Mesenchymal stem cell (in vitro differentiated cells and primary cell): ENCODE data around the gene KIAA0825.

Source experiments
- DNase-seq: peaks from one replicate; pipeline ENCODE4 v3.0.0-alpha.2; 2013
- H2AFZ ChIP-seq: one replicate; pipeline ENCODE4 v1.6.1; 2013; ENCODE audit warnings: low read depth, mild to moderate bottlenecking, control low read depth, inconsistent platforms, low read length, moderate library complexity
- H2AK5ac ChIP-seq: 2 replicates; pipeline ENCODE4 v1.6.1; 2013; ENCODE audit warnings: low read length, moderate library complexity, mild to moderate bottlenecking, inconsistent platforms; ENCODE audit not compliant: severe bottlenecking
- H2BK120ac ChIP-seq: one replicate; pipeline ENCODE4 v1.6.1; 2013; ENCODE audit warnings: low read depth, mild to moderate bottlenecking, inconsistent platforms, low read length, moderate library complexity
- H2BK12ac ChIP-seq, 2 experiments: one replicate each; pipeline ENCODE4 v1.6.1; 2013; ENCODE audit warnings: inconsistent platforms in 2 of 2, low read length in 2 of 2, mild to moderate bottlenecking in 2 of 2, moderate library complexity in 2 of 2, control low read depth in 1 of 2
- H2BK15ac ChIP-seq: one replicate; pipeline ENCODE4 v1.6.1; 2013; ENCODE audit warnings: mild to moderate bottlenecking, low read depth, inconsistent platforms; ENCODE audit not compliant: poor library complexity, severe bottlenecking
- H2BK5ac ChIP-seq: 2 replicates; pipeline ENCODE4 v1.6.1; 2013; ENCODE audit warnings: low read depth, mild to moderate bottlenecking, low read length, control low read depth, inconsistent platforms; ENCODE audit not compliant: poor library complexity, severe bottlenecking
- H3K14ac ChIP-seq, 2 experiments: one replicate each; pipeline ENCODE4 v1.6.1; 2013; ENCODE audit warnings: inconsistent platforms in 2 of 2, low read length in 2 of 2, control low read depth in 1 of 2, mild to moderate bottlenecking in 1 of 2, moderate library complexity in 1 of 2
- H3K18ac ChIP-seq, 2 experiments: one replicate each; pipeline ENCODE4 v1.6.1; 2013; ENCODE audit warnings: inconsistent platforms in 2 of 2, low read length in 2 of 2, control low read depth in 1 of 2, low read depth in 1 of 2, mild to moderate bottlenecking in 1 of 2
- H3K23ac ChIP-seq, 2 experiments: one replicate each; pipeline ENCODE4 v1.6.1; 2013; ENCODE audit warnings: inconsistent platforms in 2 of 2, low read length in 2 of 2, mild to moderate bottlenecking in 2 of 2, moderate library complexity in 2 of 2, control low read depth in 1 of 2
- H3K27ac ChIP-seq: 2 replicates; pipeline ENCODE4 v1.5.1; 2013; ENCODE audit warnings: mild to moderate bottlenecking, moderate library complexity, low read length, control low read depth, inconsistent platforms; ENCODE audit not compliant: poor library complexity, severe bottlenecking
- H3K27me3 ChIP-seq, 2 experiments: 2 replicates each; pipeline versions ENCODE4 v1.6.1 to v1.7.0; 2013; ENCODE audit warnings: low read length in 2 of 2, mild to moderate bottlenecking in 2 of 2, moderate library complexity in 2 of 2, control low read depth in 1 of 2, inconsistent platforms in 1 of 2; ENCODE audit not compliant: control insufficient read depth in 1 of 2, insufficient read depth in 1 of 2
- H3K36me3 ChIP-seq, 2 experiments: 2 replicates each; pipeline versions ENCODE4 v1.6.1 to v1.7.0; 2013; ENCODE audit warnings: low read length in 2 of 2, control low read depth in 1 of 2, inconsistent platforms in 1 of 2, low read depth in 1 of 2, mild to moderate bottlenecking in 1 of 2; ENCODE audit not compliant: insufficient read depth in 2 of 2, control insufficient read depth in 1 of 2
- H3K4ac ChIP-seq, 2 experiments: one replicate each; pipeline ENCODE4 v1.6.1; 2013; ENCODE audit warnings: inconsistent platforms in 2 of 2, low read length in 2 of 2, mild to moderate bottlenecking in 2 of 2, moderate library complexity in 2 of 2, control low read depth in 1 of 2, low read depth in 1 of 2
- H3K4me1 ChIP-seq: 2 replicates; pipeline ENCODE4 v1.6.1; 2013; ENCODE audit warnings: low read depth, low read length, control low read depth; ENCODE audit not compliant: control insufficient read depth, insufficient read depth
- H3K4me2 ChIP-seq: 2 replicates; pipeline ENCODE4 v1.6.1; 2013; ENCODE audit warnings: low read length, mild to moderate bottlenecking, inconsistent platforms; ENCODE audit not compliant: poor library complexity, severe bottlenecking
- H3K4me3 ChIP-seq, 2 experiments: 2 replicates each; pipeline versions ENCODE4 v1.5.1 to v1.7.0; 2013; ENCODE audit warnings: low read length in 2 of 2, mild to moderate bottlenecking in 2 of 2, control low read depth in 1 of 2, low read depth in 1 of 2; ENCODE audit not compliant: insufficient read depth in 1 of 2
- H3K79me1 ChIP-seq: replicated peaks from 2 replicates; pipeline ENCODE4 v1.6.1; 2013; ENCODE audit warnings: mild to moderate bottlenecking, control low read depth, low read length, inconsistent platforms; ENCODE audit not compliant: poor library complexity, severe bottlenecking
- H3K9ac ChIP-seq: 2 replicates; pipeline ENCODE4 v1.7.0; 2013; ENCODE audit warnings: mild to moderate bottlenecking, low read length, moderate library complexity
- H3K9me3 ChIP-seq: 2 replicates; pipeline ENCODE4 v1.7.0; 2013; ENCODE audit warnings: mild to moderate bottlenecking, low read length; ENCODE audit not compliant: control insufficient read depth
- H4K8ac ChIP-seq: one replicate; pipeline ENCODE4 v1.6.1; 2013; ENCODE audit warnings: inconsistent platforms, mild to moderate bottlenecking, low read length, moderate library complexity
- H4K91ac ChIP-seq: one replicate; pipeline ENCODE4 v1.6.1; 2013; ENCODE audit warnings: mild to moderate bottlenecking, low read length, inconsistent platforms
- WGBS: methylation state at CpG from one replicate; pipeline ENCODE4 v1.1.7; 2013; ENCODE audit warnings: mixed read lengths; 5-methylcytosine and 5-hydroxymethylcytosine counted together

The KIAA0825 gene

DNA sequence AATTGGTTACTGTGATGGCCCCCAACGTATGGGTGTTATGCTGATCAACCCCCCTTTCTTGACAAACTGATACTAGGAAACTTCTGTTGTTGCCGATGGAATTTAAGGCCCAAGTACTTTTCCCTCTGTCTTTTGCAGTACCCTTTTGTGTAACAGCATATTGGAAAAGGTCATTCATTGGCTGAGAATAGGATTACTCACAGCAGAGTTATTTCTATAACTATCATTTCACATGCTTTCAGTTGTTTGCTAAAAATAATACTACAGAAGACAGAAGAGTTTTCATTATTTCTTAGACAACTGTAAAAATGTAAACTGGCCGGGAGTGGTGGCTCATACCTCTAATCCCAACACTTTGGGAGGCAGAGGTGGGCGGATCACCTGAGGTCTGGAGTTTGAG, 329.5 kb downstream of the KIAA0825 start:
- 83% methylated on average over 3 of the region's 4 CpGs for WGBS
- no peak overlapping the region for H4K8ac ChIP-seq
- no peak overlapping the region for H2AFZ ChIP-seq
- H3K14ac ChIP-seq = no peak overlapping the region
- no peak for DNase-seq
- H3K4ac ChIP-seq = no peak overlapping the region
- H3K27me3 ChIP-seq = no peaks in the 10 kb centered on the region
- H2AK5ac ChIP-seq = no peak overlapping the region
- no peak overlapping the region for H2BK12ac ChIP-seq
- no peak overlapping the region for H2BK5ac ChIP-seq
- no peak overlapping the region for H3K4me3 ChIP-seq
- H3K4me2 ChIP-seq = no peak overlapping the region
- no peaks in the 10 kb centered on the region for H3K79me1 ChIP-seq
- H2BK120ac ChIP-seq = no peak overlapping the region
- H3K9ac ChIP-seq = peak overlapping the region; percentile 66
- H3K36me3 ChIP-seq = no peaks in the 10 kb centered on the region
- no peaks in the 10 kb centered on the region for H3K9me3 ChIP-seq
- no peak overlapping the region for H4K91ac ChIP-seq
- no peak overlapping the region for H3K18ac ChIP-seq
- no peak overlapping the region for H3K23ac ChIP-seq
- H3K4me1 ChIP-seq = peaks cover 2% of the 10 kb centered on the region
- H2BK15ac ChIP-seq = no peak overlapping the region
- no peak overlapping the region for H3K27ac ChIP-seq

DNA sequence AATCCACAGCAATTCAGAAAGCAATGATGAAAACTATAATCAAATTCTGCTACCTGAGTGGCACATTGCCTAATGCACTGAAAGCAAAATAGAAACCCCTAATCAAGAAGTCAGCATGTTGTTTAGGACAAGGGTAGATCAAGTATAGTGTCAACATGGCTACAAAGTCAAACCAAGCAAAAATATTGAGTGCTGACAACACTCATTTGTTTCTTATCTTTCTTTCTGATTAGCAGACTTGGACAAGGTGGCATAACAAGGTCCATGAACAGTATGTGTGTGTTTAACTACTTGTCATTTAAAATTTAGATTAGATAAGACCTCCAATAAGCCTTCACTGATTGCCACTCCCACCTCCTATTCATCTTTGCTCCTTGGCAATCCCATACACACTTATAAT, 332.4 kb downstream of the KIAA0825 start:
- Histone ChIP-seq H3K4me1 (peaks cover 2% of the 10 kb centered on the region), H2BK12ac (no peak overlapping the region), H2AFZ (no peak overlapping the region), H3K79me1 (no peaks in the 10 kb centered on the region), H3K9ac (no peak overlapping the region), H3K9me3 (no peaks in the 10 kb centered on the region), H3K18ac (no peak overlapping the region), H3K4me2 (no peak overlapping the region), H4K8ac (no peak overlapping the region), H3K36me3 (no peaks in the 10 kb centered on the region), H2BK5ac (peak overlapping the region; percentile 66), H3K14ac (no peak overlapping the region), H3K27me3 (no peaks in the 10 kb centered on the region), H3K4me3 (no peak overlapping the region), H2BK120ac (no peak overlapping the region), H3K23ac (no peak overlapping the region), H3K4ac (no peak overlapping the region), H2AK5ac (no peak overlapping the region), H4K91ac (no peak overlapping the region), H2BK15ac (no peak overlapping the region), H3K27ac (no peak overlapping the region)
- no peak for DNase-seq

DNA sequence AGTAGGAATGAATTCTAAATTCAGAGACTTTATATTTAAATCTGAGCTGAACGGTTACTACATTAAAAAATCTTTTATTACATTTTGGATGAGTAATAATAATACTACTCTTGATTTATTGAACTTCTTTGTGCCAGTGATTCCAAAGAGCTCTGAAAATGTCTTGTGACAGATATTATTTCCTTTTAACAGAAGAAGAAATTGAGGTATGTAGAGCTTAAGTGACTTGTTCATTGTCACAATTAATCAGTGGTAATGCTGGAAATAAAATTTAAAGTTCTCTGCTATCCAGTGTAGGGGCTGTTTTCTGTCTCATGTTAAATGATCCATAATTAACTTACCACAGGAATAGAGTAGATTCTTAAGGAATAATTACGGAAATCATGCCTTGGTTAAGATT, 335.3 kb downstream of the KIAA0825 start:
- Histone ChIP-seq H3K9ac (no peak overlapping the region), H3K14ac (no peak overlapping the region), H3K36me3 (no peaks in the 10 kb centered on the region), H3K4me1 (no peaks in the 10 kb centered on the region), H4K91ac (no peak overlapping the region), H2AK5ac (no peak overlapping the region), H2BK5ac (no peak overlapping the region), H3K23ac (no peak overlapping the region), H3K4me2 (no peak overlapping the region), H2BK120ac (no peak overlapping the region), H2BK12ac (no peak overlapping the region), H4K8ac (no peak overlapping the region), H3K18ac (no peak overlapping the region), H3K27me3 (no peaks in the 10 kb centered on the region), H3K4ac (no peak overlapping the region), H3K79me1 (no peaks in the 10 kb centered on the region), H2AFZ (no peak overlapping the region), H3K27ac (no peak overlapping the region), H3K4me3 (no peak overlapping the region), H3K9me3 (no peaks in the 10 kb centered on the region), H2BK15ac (no peak overlapping the region)
- no peak for DNase-seq
- no CpG with 5 or more reads among the region's 2 CpGs for WGBS

DNA sequence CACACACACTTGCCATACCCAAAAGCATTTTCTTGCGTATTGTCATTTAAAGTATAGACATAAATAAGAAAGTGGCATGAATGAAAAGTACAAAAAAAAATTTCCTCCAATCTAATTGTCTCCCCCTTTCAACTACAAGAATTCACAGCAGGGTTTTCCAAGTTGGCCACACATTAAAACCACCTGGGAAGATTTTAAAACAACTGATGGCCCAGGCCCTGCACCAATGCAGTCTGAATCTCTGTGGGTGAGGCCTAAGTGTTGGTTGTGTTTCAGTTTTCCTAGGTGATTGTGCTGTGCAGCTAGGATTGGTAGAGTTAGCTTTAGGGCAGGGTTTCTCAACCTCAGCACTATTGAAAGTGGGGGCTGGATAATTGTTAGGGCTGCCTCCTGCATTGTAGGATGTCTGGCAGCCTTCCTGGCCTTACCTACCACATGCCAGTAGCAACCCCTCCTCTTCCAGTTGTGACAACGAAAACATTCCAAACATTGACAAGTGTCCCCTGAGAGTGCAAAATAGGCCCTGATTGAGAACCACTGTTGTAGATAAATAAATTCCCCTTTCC, 337.1 kb downstream of the KIAA0825 start:
- no peak overlapping the region for H3K9ac ChIP-seq
- H3K4me3 ChIP-seq = no peak overlapping the region
- H3K79me1 ChIP-seq = no peaks in the 10 kb centered on the region
- no peak overlapping the region for H3K4ac ChIP-seq
- 50% methylated on average over 1 of the region's 2 CpGs for WGBS
- no peak for DNase-seq
- H2AK5ac ChIP-seq = no peak overlapping the region
- H3K36me3 ChIP-seq = no peaks in the 10 kb centered on the region
- H2AFZ ChIP-seq = no peak overlapping the region
- no peaks in the 10 kb centered on the region for H3K4me1 ChIP-seq
- H3K14ac ChIP-seq = no peak overlapping the region
- no peak overlapping the region for H4K91ac ChIP-seq
- no peak overlapping the region for H4K8ac ChIP-seq
- H3K27ac ChIP-seq = no peak overlapping the region
- no peak overlapping the region for H2BK120ac ChIP-seq
- H3K23ac ChIP-seq = no peak overlapping the region
- H3K4me2 ChIP-seq = no peak overlapping the region
- H3K9me3 ChIP-seq = no peaks in the 10 kb centered on the region
- H3K18ac ChIP-seq = no peak overlapping the region
- H3K27me3 ChIP-seq = no peaks in the 10 kb centered on the region
- no peak overlapping the region for H2BK5ac ChIP-seq
- H2BK12ac ChIP-seq = no peak overlapping the region
- H2BK15ac ChIP-seq = no peak overlapping the region
